Measurements from ENCODE around the gene CTNNB1. TPM values are rescaled to one million over a fixed set of nuclear protein-coding genes. Genes with fewer than 3 reads are reported as not detected.
A peak's percentile ranks its signal among the peaks of the same experiment; 100 is the strongest.

The CTNNB1 gene
- total RNA-seq, 2 donors from 2014 or later = 109 to 150 TPM

DNA sequence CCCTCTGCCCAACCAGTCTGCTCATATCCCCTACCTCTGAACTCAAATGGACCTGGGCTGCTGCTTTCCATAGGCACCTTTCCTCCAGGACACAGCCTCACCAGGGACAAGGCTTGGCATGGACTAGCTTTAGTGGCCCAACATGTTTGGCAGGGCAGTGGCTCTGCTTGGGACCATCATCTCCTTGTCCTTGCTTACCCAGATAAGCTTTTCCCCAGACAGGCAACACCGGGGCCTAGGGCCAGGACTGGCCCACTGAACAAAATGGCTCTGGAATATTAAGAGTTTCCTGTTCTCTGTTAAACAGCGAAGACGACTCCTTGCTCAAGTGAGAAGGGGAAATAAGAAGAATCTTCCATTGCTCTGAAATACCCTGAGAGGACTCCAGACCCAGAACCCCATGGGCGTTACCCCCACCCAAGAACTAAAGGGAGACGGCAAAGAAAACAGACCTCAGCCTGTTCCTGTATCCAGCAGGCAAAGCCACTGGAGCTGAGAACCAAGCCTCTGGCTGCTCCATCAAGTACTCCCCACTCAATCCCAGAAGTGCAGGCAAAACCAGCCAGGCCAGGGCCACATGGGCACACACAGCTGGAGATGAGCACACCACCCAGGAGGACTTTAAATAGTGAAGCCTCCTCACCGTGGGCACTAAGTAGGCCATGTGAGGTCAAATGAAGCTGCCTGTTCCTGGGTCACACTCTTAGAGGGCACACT is 45.5 kb downstream of the CTNNB1 start:
- Mint-ChIP-seq H3K9me3 (no peaks in the 10 kb centered on the region), H3K27ac (peak overlapping the region; percentile 33), H3K4me1 (no peaks in the 10 kb centered on the region), H3K4me3 (no peak overlapping the region), H3K27me3 (no peaks in the 10 kb centered on the region), H3K36me3 (ENCODE audit: low read depth) (peaks cover 35% of the 10 kb centered on the region)
- ATAC-seq (replicated peaks) = peak; percentile 35

DNA sequence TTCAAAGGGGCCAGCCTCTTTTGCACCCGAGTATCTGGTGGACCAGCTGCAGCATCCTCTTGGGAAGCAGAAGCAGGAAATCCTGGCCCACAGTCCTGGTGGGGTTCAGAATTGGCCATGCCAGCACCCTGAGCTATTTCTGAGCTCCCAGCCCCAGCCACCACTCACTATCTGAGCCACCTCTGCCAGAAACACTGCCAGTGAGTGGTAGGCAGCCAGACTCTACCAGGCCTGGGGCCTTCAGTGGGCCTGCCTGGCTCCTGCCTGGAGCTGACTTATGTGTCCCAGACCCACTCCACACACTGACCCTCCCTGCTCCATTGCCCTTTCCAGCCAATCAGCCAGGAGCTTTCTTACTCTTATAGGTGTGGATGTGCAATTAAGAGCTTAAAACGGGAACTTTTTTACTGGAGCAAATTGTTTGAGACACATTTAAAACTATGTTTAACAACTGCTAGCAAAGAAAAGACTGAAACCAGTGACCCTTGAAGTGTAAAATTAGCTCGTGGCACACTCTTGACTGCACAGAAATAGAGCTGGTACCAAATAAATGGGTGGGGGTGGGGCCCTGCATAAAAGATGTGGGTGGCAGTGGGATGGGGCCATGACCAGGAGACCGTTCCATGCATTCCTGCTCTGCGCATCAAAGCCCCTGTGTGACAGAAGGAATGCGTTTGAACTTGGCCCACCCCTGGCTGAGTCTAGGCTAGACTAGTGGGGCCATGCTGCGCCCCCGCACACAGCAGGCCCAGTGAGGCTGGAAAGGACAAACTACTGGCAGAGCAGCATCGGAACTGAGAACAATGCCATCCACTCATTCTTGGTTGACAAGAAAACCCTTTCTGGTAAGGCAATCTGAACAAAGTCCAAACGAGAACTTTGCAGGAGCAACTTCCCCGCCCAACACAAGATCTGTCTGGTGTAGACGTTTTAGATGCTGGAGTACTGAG is 48.0 kb downstream of the CTNNB1 start:
- Mint-ChIP-seq H3K4me3 (no peak overlapping the region), H3K27me3 (no peaks in the 10 kb centered on the region), H3K27ac (no peak overlapping the region), H3K9me3 (peaks cover 3% of the 10 kb centered on the region), H3K36me3 (ENCODE audit: low read depth) (peaks cover 14% of the 10 kb centered on the region), H3K4me1 (no peaks in the 10 kb centered on the region)
- ATAC-seq (replicated peaks) = no peak

DNA sequence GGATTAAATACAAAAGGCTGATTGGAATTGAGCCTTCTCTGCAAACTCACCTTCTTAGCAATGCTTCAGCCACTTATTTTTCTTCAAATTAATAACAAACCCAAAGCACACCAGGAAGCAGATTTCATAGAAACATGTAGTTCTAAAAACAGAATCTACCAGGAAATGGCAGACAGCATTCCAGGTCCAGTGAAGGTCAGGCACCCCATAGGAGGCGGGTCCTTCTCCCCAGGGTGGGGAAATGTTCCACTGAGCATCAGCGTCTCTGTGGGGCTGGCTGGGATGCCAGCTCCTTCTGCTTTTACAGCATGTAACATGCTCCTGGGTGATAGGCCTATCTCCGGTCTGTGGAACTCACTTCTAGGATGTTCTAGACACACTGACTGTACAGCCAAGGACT is 49.2 kb downstream of the CTNNB1 start:
- Mint-ChIP-seq H3K27ac (no peak overlapping the region), H3K36me3 (ENCODE audit: low read depth) (peaks cover 6% of the 10 kb centered on the region), H3K9me3 (peaks cover 5% of the 10 kb centered on the region), H3K27me3 (no peaks in the 10 kb centered on the region), H3K4me1 (no peaks in the 10 kb centered on the region), H3K4me3 (no peak overlapping the region)
- no peak for ATAC-seq (replicated peaks)

DNA sequence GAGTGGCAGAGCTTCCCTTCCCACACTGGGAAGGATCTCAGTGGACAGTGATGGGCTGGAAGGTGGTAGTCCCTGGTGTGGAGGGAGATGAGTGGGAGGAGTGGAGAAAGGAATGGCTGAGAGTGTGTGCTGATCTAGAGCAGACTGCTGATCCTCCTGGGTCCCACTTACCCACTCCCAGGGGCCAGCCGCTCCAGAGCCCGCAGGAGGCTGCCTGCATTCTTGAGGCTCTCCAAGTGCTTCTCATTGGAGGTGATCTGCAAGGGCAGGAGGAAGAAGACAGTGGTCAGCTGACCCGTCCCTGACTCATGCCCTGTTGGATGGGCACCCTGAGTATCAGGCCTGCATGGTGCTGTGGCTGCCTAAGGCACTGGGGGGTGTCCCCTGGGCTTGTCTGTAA is 50.0 kb downstream of the CTNNB1 start:
- no peak overlapping the region for H3K4me3 Mint-ChIP-seq
- H3K9me3 Mint-ChIP-seq = peaks cover 5% of the 10 kb centered on the region
- ATAC-seq (replicated peaks) = no peak
- peaks cover 6% of the 10 kb centered on the region for H3K36me3 Mint-ChIP-seq (ENCODE audit: low read depth)
- no peaks in the 10 kb centered on the region for H3K27me3 Mint-ChIP-seq
- no peak overlapping the region for H3K27ac Mint-ChIP-seq
- no peaks in the 10 kb centered on the region for H3K4me1 Mint-ChIP-seq

DNA sequence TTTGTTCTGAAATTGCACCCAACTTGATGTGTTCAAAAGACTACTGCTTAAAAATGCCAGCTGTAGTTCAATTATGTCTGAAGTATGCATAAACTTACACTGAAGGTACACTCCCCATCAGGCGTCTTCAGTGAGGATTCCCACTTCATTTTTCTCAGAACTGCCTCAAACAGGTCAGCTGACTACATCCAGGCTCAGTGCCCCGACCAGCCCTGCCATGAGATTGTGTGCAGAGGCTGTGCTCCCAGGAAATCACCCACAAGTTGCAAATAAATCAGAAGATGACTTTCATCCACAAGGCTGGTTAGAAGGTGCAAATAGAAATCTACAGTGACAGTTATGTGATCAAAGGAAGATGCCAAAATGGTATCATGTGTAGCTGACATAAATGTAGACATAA is 51.5 kb downstream of the CTNNB1 start:
- no peaks in the 10 kb centered on the region for H3K4me1 Mint-ChIP-seq
- no peaks in the 10 kb centered on the region for H3K27me3 Mint-ChIP-seq
- peaks cover 5% of the 10 kb centered on the region for H3K9me3 Mint-ChIP-seq
- no peak overlapping the region for H3K4me3 Mint-ChIP-seq
- no peaks in the 10 kb centered on the region for H3K36me3 Mint-ChIP-seq (ENCODE audit: low read depth)
- ATAC-seq (replicated peaks) = no peak
- no peak overlapping the region for H3K27ac Mint-ChIP-seq

DNA sequence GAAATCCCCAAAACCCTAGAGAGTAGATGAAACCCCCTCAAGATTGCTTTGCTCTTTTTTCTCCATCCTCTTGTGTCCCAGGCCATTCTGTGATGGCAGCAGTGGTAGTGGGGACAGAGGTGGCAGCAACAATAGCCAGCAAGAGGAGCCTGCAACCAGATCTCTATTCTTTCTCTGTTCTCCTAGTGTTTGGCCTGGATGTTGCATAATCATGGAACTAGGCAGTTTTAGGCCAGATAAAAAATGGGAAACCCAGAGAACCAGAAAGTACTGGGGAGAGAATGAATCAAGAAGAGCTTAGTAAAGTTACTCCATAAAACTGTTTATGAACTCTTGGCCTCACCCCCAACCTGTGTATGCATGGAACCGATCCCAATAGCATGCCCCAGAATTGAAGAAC is 52.3 kb downstream of the CTNNB1 start:
- Mint-ChIP-seq H3K27ac (no peak overlapping the region), H3K9me3 (peaks cover 5% of the 10 kb centered on the region), H3K36me3 (ENCODE audit: low read depth) (no peaks in the 10 kb centered on the region), H3K27me3 (no peaks in the 10 kb centered on the region), H3K4me1 (no peaks in the 10 kb centered on the region), H3K4me3 (no peak overlapping the region)
- ATAC-seq (replicated peaks) = no peak

DNA sequence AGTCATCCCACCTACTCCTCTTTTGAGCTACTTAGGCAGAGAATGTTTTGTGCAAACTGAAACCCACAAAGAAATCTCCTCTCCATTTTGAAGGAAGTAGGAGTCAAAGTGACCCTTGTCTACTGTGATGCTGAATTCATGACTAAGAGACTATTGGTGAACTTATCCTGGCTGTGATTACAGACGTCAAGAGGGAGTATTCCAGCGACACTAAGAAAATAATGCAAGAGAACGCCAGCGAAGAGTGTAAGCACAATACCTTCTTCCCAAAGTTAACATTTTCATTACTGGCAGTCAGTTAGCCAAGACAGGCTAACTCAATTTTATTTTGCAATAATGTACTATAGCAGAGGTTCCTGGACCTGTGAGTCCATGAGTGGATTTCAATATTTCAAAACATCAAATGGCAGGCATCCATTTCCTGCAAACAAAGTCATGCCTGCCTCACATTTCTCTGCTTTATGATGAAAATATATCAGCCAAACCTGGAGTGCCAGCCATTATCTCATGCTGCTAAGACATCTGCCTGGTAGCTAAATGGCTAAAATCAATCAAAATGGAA is 59.0 kb downstream of the CTNNB1 start:
- no peak for ATAC-seq (replicated peaks)
- Mint-ChIP-seq H3K36me3 (ENCODE audit: low read depth) (no peaks in the 10 kb centered on the region), H3K9me3 (peaks cover 4% of the 10 kb centered on the region), H3K4me1 (no peaks in the 10 kb centered on the region), H3K27me3 (no peaks in the 10 kb centered on the region), H3K4me3 (no peak overlapping the region), H3K27ac (no peak overlapping the region)

DNA sequence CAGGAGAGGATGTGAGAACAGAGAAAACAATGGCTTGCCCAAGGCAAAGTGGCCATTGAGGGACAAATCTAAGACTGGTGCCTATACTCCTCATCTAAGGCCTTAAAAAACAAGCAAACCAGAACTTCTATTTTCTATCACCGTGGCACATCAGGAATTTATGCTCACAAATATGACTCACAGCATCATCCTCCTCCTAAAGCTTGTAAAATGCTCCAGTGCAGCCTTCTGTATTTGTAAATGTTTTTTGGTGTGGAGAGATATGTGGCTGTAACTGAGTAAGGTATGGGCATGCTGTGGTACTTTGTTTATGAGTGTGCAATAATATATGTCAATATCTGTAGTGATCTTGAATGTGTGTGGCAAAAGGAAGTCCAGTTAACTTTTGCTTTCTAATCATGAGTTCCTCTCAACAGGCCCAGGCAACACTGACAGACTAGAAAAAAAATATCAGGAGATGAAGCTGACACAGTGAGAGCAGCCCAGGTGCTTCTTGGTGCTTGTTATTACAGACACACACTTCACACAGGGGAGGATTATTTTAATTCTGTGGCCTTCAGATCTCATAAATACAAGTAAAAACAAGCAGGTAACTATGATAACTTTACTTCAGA is 60.3 kb downstream of the CTNNB1 start:
- ATAC-seq (replicated peaks) = no peak
- Mint-ChIP-seq H3K4me1 (no peaks in the 10 kb centered on the region), H3K27ac (no peak overlapping the region), H3K4me3 (no peak overlapping the region), H3K9me3 (peaks cover 4% of the 10 kb centered on the region), H3K27me3 (no peaks in the 10 kb centered on the region), H3K36me3 (ENCODE audit: low read depth) (no peaks in the 10 kb centered on the region)

DNA sequence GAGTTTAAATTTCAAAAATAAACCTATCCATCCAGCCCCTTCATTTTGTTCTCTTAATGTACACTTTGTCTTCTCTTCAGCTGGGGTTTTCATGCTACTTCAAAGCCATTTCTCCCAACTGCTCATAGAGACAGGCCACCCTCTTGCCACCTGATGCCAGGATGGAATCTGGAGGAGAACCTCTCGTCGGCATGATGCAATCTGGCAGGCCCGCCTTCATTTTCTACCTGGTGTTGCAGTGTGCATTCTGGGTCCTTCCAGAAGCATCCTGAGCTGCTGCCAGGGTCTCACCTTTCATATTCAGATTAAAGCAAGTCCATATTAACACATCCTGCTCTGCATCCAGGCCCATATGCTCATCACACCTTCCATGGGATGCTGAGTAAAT is 60.8 kb downstream of the CTNNB1 start:
- Mint-ChIP-seq H3K9me3 (peaks cover 4% of the 10 kb centered on the region), H3K36me3 (ENCODE audit: low read depth) (no peaks in the 10 kb centered on the region), H3K4me1 (no peaks in the 10 kb centered on the region), H3K4me3 (no peak overlapping the region), H3K27me3 (no peaks in the 10 kb centered on the region), H3K27ac (no peak overlapping the region)
- no peak for ATAC-seq (replicated peaks)

DNA sequence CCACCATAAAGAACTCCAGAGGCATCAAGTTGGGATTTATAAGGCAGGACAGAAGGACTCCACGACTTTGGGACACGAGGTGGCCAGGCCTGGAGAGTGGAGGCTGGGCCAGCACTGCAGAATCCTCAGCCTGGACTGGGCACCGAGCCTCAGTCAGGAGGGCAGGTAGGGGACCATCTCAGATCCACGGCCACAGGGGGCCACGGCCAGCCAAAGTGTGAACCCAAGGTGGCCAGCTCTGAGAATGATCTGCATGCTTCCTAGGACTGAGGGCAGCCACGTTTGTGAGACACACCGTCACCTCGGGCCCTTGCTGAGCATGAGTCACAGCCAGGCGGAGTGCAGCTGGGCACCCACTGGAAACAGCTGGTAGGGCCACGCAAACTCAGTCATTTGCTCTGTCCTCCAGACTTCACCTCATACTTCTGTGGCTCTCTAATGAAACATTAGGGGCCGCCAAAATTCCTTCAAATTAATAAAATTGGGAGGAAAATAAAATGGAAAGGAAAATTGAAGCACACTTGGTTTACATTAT is 65.8 kb downstream of the CTNNB1 start:
- H3K4me1 Mint-ChIP-seq = no peaks in the 10 kb centered on the region
- ATAC-seq (replicated peaks) = no peak
- H3K27me3 Mint-ChIP-seq = no peaks in the 10 kb centered on the region
- no peaks in the 10 kb centered on the region for H3K36me3 Mint-ChIP-seq (ENCODE audit: low read depth)
- peaks cover 4% of the 10 kb centered on the region for H3K9me3 Mint-ChIP-seq
- H3K27ac Mint-ChIP-seq = no peak overlapping the region
- no peak overlapping the region for H3K4me3 Mint-ChIP-seq

DNA sequence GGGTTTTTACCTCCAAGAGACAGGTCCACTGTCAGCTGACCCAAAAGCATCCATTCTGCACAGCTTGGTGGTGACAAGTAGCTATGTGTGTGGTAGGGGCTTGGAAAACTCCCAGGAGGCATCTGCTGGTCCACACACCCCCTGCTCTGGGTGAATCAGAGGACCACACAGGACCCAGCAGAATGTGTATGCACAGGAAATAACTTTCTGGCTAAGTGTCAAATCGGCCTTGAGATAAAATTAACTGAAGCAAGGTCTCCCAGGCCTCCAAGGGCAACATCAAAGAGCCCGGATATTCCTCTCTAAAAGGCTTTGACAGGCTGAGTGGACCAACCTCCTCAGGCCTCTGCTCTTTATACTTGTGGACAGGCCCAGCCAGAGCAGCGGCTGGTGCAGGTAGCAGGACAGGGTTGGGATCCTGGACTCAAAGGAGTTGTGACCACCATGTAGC is 66.5 kb downstream of the CTNNB1 start:
- ATAC-seq (replicated peaks) = no peak
- H3K9me3 Mint-ChIP-seq = peaks cover 4% of the 10 kb centered on the region
- no peak overlapping the region for H3K4me3 Mint-ChIP-seq

DNA sequence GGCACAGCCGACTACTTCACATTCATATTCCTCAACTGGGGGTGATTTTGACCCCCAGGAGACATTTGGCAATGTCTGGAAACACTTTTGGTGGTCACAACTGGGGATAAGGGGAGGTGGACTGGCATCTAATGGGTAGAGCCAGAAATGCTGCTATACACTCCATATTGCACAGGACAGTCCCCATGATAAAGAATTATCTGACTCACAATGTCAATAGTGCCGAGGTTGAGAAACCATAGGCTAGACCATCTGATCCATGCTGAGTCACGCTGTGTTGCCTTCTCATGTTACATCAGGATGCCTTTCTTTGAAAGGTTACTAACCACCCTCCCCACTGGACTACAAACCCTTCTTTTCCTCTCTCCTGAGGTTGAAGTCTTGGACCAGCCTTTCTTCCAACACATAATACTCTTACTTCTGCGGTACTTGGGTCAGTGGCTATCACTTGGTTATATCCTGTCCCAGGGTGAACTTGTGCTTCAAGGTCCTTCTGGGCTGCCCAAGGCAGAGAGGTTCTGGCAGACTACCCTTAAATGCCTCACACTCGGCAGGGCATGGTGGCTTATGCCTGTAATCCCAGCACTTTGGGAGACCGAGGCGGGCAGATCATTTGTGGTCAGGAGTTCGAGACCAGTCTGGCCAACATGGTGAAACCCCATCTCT is 68.8 kb downstream of the CTNNB1 start:
- no peak overlapping the region for H3K27ac Mint-ChIP-seq
- no peaks in the 10 kb centered on the region for H3K36me3 Mint-ChIP-seq (ENCODE audit: low read depth)
- no peaks in the 10 kb centered on the region for H3K4me1 Mint-ChIP-seq
- H3K27me3 Mint-ChIP-seq = no peaks in the 10 kb centered on the region
- H3K9me3 Mint-ChIP-seq = peaks cover 6% of the 10 kb centered on the region
- H3K4me3 Mint-ChIP-seq = no peak overlapping the region
- ATAC-seq (replicated peaks) = peak; percentile 78

More for the DNA sequence above, 66.5 kb downstream of the CTNNB1 start:
- Mint-ChIP-seq H3K27me3 (no peaks in the 10 kb centered on the region), H3K36me3 (ENCODE audit: low read depth) (no peaks in the 10 kb centered on the region), H3K4me1 (no peaks in the 10 kb centered on the region), H3K27ac (no peak overlapping the region)

DNA sequence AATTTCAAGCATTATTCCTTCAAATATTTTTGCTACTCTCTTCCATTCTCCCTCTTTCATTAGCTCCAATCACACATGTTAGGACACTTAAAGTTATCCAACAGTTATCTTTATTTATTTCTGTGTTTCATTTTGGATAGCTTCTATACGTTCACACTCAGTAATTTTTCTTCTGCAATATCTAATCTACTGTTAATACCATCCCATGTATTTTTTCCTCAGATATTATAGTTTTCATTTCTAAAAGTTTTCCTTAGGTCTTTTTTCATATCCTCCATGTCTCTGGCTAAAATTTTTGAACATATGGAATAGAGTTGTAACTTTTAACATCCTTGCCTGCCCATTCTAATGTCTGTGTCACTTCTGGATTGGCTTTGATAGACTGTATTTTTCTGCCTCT is 73.4 kb downstream of the CTNNB1 start:
- no peak overlapping the region for H3K4me3 Mint-ChIP-seq
- no peaks in the 10 kb centered on the region for H3K4me1 Mint-ChIP-seq
- no peaks in the 10 kb centered on the region for H3K36me3 Mint-ChIP-seq (ENCODE audit: low read depth)
- H3K27ac Mint-ChIP-seq = no peak overlapping the region
- peaks cover 14% of the 10 kb centered on the region for H3K9me3 Mint-ChIP-seq
- no peak for ATAC-seq (replicated peaks)
- no peaks in the 10 kb centered on the region for H3K27me3 Mint-ChIP-seq

Data from activated T-helper 17 cell treated with anti-CD3 and anti-CD28 coated beads, Interleukin-2, amount 50 U/mL, for 72 hours (primary cell).